LNCaP clone FGC (cell line): ENCODE measurements around the gene RSPO1.

Experiments used
- DNase-seq: peaks from one replicate; pipeline ENCODE4 v3.0.0-alpha.2; 2011; ENCODE audit warnings: low read depth
- H3K4me3 ChIP-seq: 2 replicates; pipeline ENCODE4 v1.5.1; 2011; ENCODE audit warnings: mild to moderate bottlenecking, low read depth, low read length, control low read depth
- CTCF ChIP-seq: IDR thresholded peaks from 2 replicates; pipeline ENCODE4 v1.5.1; 2012; ENCODE audit warnings: mild to moderate bottlenecking; ENCODE audit not compliant: control insufficient read depth, insufficient read depth; ENCODE audit errors: extremely low read depth

The RSPO1 gene

GRCh38 chr1:37633040-37633937, 1.4 kb downstream of the RSPO1 start:
- no peak for TF ChIP-seq CTCF
- H3K4me3 ChIP-seq, result no peak overlapping the region
- no peak for DNase-seq

GRCh38 chr1:37631036-37631435, 3.7 kb downstream of the RSPO1 start:
- TF ChIP-seq CTCF, result no peak
- no peak for DNase-seq
- H3K4me3 ChIP-seq, result no peak overlapping the region

- H3K4me3 ChIP-seq, result no peak overlapping the region
- TF ChIP-seq CTCF, result no peak
- no peak for DNase-seq
Measured at GRCh38 chr1:37630426-37631028, 4.2 kb downstream of the RSPO1 start.

GRCh38 chr1:37629726-37630425, 4.8 kb downstream of the RSPO1 start:
- no peak overlapping the region for H3K4me3 ChIP-seq
- no peak for DNase-seq
- no peak for TF ChIP-seq CTCF

- no peak overlapping the region for H3K4me3 ChIP-seq
- TF ChIP-seq CTCF, result no peak
- no peak for DNase-seq
Measured at GRCh38 chr1:37629008-37629407, 5.7 kb downstream of the RSPO1 start.

- no peak for TF ChIP-seq CTCF
- H3K4me3 ChIP-seq, result no peak overlapping the region
- no peak for DNase-seq
Measured at GRCh38 chr1:37628026-37628556, 6.6 kb downstream of the RSPO1 start.
